Type B pancreatic cell (in vitro differentiated cells): Measurements from ENCODE around the gene C9orf85. TPM values are rescaled to one million over a fixed set of nuclear protein-coding genes. Genes with fewer than 3 reads are reported as not detected.
A peak's percentile ranks its signal among the peaks of the same experiment; 100 is the strongest.

Experiments
- DNase-seq: peaks from one replicate; pipeline ENCODE4 v3.0.0; 2021; ENCODE audit warnings: mixed read lengths; ENCODE audit not compliant: unreplicated experiment; ENCODE audit errors: extremely low spot score
- H3K27ac Mint-ChIP-seq: 2 replicates; pipeline ENCODE4 v1.8.0; 2021; ENCODE audit warnings: mild to moderate bottlenecking, mixed read lengths
- H3K27me3 Mint-ChIP-seq: 2 replicates; pipeline ENCODE4 v1.8.0; 2021; ENCODE audit warnings: mixed read lengths
- H3K36me3 Mint-ChIP-seq: 2 replicates; pipeline ENCODE4 v1.8.0; 2021; ENCODE audit warnings: mixed read lengths
- H3K4me1 Mint-ChIP-seq: one replicate; pipeline ENCODE4 v1.8.0; 2021; ENCODE audit warnings: mixed read lengths; ENCODE audit not compliant: unreplicated experiment
- H3K4me3 Mint-ChIP-seq: 2 replicates; pipeline ENCODE4 v1.8.0; 2021; ENCODE audit warnings: mild to moderate bottlenecking, mixed read lengths
- H3K9me3 Mint-ChIP-seq: 2 replicates; pipeline ENCODE4 v1.8.0; 2021; ENCODE audit warnings: mixed read lengths
- total RNA-seq: library from RNA; stranded (reverse); gene quantifications from 2 replicates; pipeline ENCODE4 v1.2.1, GENCODE V29; 2021; ENCODE audit warnings: low replicate concordance
- TF ChIP-seq, protein P1 (sequence below): fragments of 200-600 bp; sonication (generic); conservative IDR thresholded peaks from 2 replicates; pipeline ENCODE4 v1.5.0; 2021; ENCODE audit warnings: antibody characterized with exemption, mild to moderate bottlenecking

The C9orf85 gene
- total RNA-seq, 1 donor from 2014 or later = 17.9 TPM

DNA sequence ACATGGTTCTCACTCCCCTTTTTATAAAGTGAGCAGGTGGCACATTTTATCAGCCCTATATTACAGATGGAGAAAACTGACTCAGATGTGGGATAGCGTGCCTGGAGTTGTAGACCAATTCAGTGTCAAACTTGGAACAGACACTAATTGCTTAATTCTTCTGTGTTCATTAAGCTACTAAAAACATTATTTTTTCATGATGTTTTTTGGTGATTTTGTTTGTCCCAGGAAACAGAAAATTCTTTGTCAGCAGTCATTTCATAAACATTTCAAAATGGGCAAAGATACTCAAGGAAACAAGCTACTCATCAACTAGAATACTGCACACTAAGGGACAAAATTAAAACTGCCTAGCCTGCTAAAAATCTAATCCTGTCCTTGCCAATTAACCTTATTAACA lies 2.6 kb upstream of the C9orf85 start:
- H3K9me3 Mint-ChIP-seq = no peaks in the 10 kb centered on the region
- peaks cover 9% of the 10 kb centered on the region for H3K36me3 Mint-ChIP-seq
- peak overlapping the region; percentile 79 for H3K27ac Mint-ChIP-seq
- H3K27me3 Mint-ChIP-seq = no peaks in the 10 kb centered on the region
- TF ChIP-seq, protein P1, sequence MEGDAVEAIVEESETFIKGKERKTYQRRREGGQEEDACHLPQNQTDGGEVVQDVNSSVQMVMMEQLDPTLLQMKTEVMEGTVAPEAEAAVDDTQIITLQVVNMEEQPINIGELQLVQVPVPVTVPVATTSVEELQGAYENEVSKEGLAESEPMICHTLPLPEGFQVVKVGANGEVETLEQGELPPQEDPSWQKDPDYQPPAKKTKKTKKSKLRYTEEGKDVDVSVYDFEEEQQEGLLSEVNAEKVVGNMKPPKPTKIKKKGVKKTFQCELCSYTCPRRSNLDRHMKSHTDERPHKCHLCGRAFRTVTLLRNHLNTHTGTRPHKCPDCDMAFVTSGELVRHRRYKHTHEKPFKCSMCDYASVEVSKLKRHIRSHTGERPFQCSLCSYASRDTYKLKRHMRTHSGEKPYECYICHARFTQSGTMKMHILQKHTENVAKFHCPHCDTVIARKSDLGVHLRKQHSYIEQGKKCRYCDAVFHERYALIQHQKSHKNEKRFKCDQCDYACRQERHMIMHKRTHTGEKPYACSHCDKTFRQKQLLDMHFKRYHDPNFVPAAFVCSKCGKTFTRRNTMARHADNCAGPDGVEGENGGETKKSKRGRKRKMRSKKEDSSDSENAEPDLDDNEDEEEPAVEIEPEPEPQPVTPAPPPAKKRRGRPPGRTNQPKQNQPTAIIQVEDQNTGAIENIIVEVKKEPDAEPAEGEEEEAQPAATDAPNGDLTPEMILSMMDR = no peak
- peaks cover 35% of the 10 kb centered on the region for H3K4me1 Mint-ChIP-seq
- peak overlapping the region; percentile 98 for H3K4me3 Mint-ChIP-seq
- no peak for DNase-seq

DNA sequence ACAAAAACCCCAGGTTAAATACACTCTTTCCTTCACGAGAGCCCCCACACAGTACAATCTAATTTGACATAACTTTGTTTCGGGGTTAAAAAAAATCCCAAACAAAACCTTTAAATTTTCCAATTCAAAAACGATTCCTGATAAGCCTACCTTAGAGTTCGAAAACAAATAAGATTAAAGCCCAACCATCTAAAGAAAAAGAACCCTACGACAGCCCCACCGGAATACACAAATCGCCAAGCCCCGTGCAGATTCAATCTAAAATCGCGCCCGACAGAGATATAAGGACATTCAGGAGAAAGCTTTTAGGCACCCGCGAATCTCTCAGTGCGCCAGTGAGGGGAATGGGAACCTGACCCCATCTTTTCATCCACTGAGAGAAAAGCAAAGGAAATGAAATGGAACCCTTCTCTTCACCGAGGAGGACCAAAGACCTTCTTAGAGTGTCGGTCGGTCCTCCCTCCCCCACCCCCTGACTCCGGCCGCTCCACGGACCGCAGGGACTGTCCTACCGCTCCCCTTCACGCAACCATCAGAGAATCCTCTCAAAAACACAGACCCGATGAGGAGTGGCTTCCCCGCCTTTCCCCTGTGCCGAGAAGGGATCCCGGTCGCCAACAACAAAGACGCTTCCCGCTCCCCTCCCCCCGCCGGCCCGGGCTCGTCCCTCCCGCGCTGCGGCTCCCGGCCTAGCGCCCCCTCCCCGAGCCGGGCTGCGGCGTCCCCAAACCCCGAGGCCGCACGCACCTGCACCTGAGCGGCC lies 1.4 kb upstream of the C9orf85 start:
- Mint-ChIP-seq H3K36me3 (peaks cover 5% of the 10 kb centered on the region), H3K4me3 (peak overlapping the region; percentile 98), H3K4me1 (peaks cover 36% of the 10 kb centered on the region), H3K27ac (peak overlapping the region; percentile 79), H3K27me3 (no peaks in the 10 kb centered on the region), H3K9me3 (no peaks in the 10 kb centered on the region)
- peak; percentile 77 for DNase-seq
- TF ChIP-seq, protein P1 = no peak

DNA sequence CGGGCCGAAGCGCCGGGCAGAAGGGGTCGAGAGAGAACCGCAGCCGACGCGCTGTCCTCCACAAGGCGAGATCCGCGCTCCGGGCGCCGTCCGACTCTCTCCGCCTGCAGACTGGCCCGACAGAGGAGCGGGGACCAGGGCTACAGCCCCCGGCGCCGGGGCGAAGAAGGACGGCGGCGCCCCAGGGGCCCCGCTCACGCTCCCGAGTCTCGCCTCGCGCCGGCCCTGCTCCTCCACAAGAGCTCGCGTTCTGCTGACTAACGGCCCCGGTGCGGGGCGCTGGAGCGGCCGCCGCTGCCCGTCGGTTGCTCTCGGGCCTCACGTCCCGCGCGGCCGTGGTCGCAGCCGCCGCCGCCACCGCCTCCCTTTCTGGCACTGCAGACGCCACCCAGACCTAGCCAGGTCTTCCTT lies 784 bp upstream of the C9orf85 start:
- Mint-ChIP-seq H3K27ac (peak overlapping the region; percentile 96), H3K9me3 (no peaks in the 10 kb centered on the region), H3K4me1 (peaks cover 36% of the 10 kb centered on the region), H3K4me3 (peak overlapping the region; percentile 98), H3K36me3 (peaks cover 5% of the 10 kb centered on the region), H3K27me3 (no peaks in the 10 kb centered on the region)
- TF ChIP-seq, protein P1 = peak; percentile 17
- DNase-seq = peak; percentile 73

DNA sequence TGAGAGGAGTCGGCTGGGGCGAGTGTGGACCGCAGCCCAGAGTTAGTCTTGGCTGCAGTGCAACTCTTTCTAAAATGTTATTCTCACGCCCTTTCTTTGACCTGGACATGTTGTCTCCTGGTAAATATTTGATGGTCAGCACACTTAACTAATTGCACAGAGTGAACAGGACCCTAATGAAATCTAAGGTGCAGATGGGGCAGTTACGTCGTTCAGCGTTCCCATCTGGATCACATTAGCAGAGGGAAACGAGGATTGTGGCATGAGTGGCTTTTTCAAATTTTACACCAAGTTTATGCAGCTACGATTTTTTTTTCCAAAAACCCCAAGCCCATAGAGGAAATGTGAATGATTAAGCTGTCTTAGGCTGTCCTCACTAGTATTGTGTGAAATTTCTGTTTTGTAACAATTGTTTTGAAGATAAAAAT lies 483 bp downstream of the C9orf85 start:
- Mint-ChIP-seq H3K27me3 (no peaks in the 10 kb centered on the region), H3K4me3 (peak overlapping the region; percentile 98), H3K9me3 (no peaks in the 10 kb centered on the region), H3K36me3 (peaks cover 5% of the 10 kb centered on the region), H3K27ac (peak overlapping the region; percentile 96), H3K4me1 (peaks cover 37% of the 10 kb centered on the region)
- TF ChIP-seq, protein P1 = no peak
- DNase-seq = no peak

DNA sequence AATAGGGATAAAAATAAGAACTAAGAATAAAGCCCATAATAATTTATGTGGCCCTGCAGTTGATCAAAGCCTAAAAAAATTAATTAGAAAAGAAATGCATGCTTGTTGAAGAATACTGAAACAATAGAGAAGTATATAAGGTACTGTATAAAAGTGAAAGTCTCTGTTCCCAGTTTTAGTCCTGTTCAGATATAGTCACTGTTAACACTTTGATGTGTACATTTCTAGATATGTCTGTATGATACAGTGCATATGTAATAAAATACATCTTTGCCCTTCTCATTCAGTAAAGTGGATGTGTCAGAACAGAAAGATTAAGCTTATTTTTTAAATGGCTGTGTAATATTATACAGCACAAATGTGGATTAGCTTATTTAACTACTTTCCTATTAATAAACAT lies 4.1 kb downstream of the C9orf85 start:
- TF ChIP-seq, protein P1 = no peak
- Mint-ChIP-seq H3K36me3 (peaks cover 15% of the 10 kb centered on the region), H3K4me1 (peaks cover 34% of the 10 kb centered on the region)

More for the DNA sequence above, 4.1 kb downstream of the C9orf85 start:
- peaks cover 4% of the 10 kb centered on the region for H3K9me3 Mint-ChIP-seq
- no peaks in the 10 kb centered on the region for H3K27me3 Mint-ChIP-seq
- no peak overlapping the region for H3K4me3 Mint-ChIP-seq
- no peak for DNase-seq
- no peak overlapping the region for H3K27ac Mint-ChIP-seq
